HepG2 (cell line): ENCODE data around the gene PTHLH. TPM values are rescaled to one million over a fixed set of nuclear protein-coding genes. Genes with fewer than 3 reads are reported as not detected.

ENCODE experiments used
- ATAC-seq: fragments of 200-7000 bp; cut with Tn5 transposase; 3 replicates; pipeline ENCODE4 v1.9.1; 2020; ENCODE audit warnings: mild to moderate bottlenecking, moderate library complexity
- BruUV-seq: library from RNA; stranded (reverse); fragments of 400-500 nt; replicated peaks from 2 replicates; lab custom pipeline; 2021; lab: Mats Ljungman, UMichigan
- CTCF ChIA-PET: fragments of 300-600 bp; formaldehyde crosslinking; extraction: SDS; loops from one replicate; lab custom pipeline; 2021; ENCODE audit warnings: low total read pairs, inconsistent platforms, low intra/inter-chr PET ratio; lab: Yijun Ruan, JAX
- POLR2A ChIA-PET: fragments of 350-600 bp; sonication (Branson Sonifier 250); formaldehyde crosslinking; loops from one replicate; lab custom pipeline; 2020; ENCODE audit warnings: antibody characterized with exemption, inconsistent platforms; lab: Yijun Ruan, JAX
- DNase-seq: peaks from one replicate; pipeline ENCODE4 v3.0.0-alpha.2; 2015; ENCODE audit warnings: low spot score
- FAIRE-seq: peaks from 3 replicates; lab custom pipeline; 2011; peaks lifted over from hg19 to GRCh38; lab: Jason Lieb, UNC
- H2AFZ ChIP-seq: one replicate; pipeline ENCODE4 v1.6.1; 2011; ENCODE audit warnings: low read length, inconsistent platforms
- H3K27ac ChIP-seq: fragments of 300-600 bp; 3 replicates; pipeline ENCODE4 v1.8.0; 2011; ENCODE audit warnings: mixed run types, mild to moderate bottlenecking, mixed read lengths, low read length, inconsistent platforms; ENCODE audit not compliant: insufficient read depth; ENCODE audit errors: extremely low read length
- H3K27me3 ChIP-seq, 2 experiments: fragments of 200-600 bp in 1 of 2; 2 replicates in 1 of 2; 3 replicates in 1 of 2; pipeline versions ENCODE4 v1.6.0 to v1.8.0; 2011; ENCODE audit warnings: low read length in 2 of 2, mild to moderate bottlenecking in 2 of 2, moderate library complexity in 2 of 2, inconsistent platforms in 1 of 2; ENCODE audit not compliant: insufficient read depth in 2 of 2, control insufficient read depth in 1 of 2
- H3K36me3 ChIP-seq, 2 experiments: fragments of 200-600 bp in 1 of 2; replicated peaks in 1 of 2; 2 replicates in 1 of 2; 3 replicates in 1 of 2; pipeline versions ENCODE4 v1.5.1 to v1.8.0; 2011; ENCODE audit warnings: low read length in 2 of 2, inconsistent platforms in 1 of 2; ENCODE audit not compliant: insufficient read depth in 2 of 2, control insufficient read depth in 1 of 2
- H3K4me1 ChIP-seq: 2 replicates; pipeline ENCODE4 v1.5.1; 2012; ENCODE audit warnings: low read length, inconsistent platforms; ENCODE audit not compliant: insufficient read depth
- H3K4me2 ChIP-seq: 2 replicates; pipeline ENCODE4 v1.6.0; 2011; ENCODE audit warnings: low read depth, low read length, inconsistent platforms
- H3K4me3 ChIP-seq, 3 experiments: fragments of 200-600 bp in 1 of 3; sonication (generic), shearing (Covaris generic) in 1 of 3; replicated peaks in 1 of 3; 2 replicates each; pipeline ENCODE4 v1.5.1; 2011 to 2016; ENCODE audit warnings: low read length in 3 of 3, inconsistent platforms in 2 of 3, low read depth in 2 of 3, mild to moderate bottlenecking in 2 of 3, control low read depth in 1 of 3, mixed read lengths in 1 of 3; ENCODE audit not compliant: insufficient read depth in 1 of 3
- H3K79me2 ChIP-seq: one replicate; pipeline ENCODE4 v1.6.1; 2011; ENCODE audit warnings: low read length, inconsistent platforms; ENCODE audit not compliant: insufficient read depth
- H3K9ac ChIP-seq: 2 replicates; pipeline ENCODE4 v1.6.0; 2011; ENCODE audit warnings: mild to moderate bottlenecking, low read depth, low read length, inconsistent platforms; ENCODE audit not compliant: insufficient read depth
- H3K9me3 ChIP-seq: 2 replicates; pipeline ENCODE4 v1.5.1; 2012; ENCODE audit warnings: mild to moderate bottlenecking, low read length
- H4K20me1 ChIP-seq: 2 replicates; pipeline ENCODE4 v1.6.0; 2011; ENCODE audit warnings: inconsistent platforms, mild to moderate bottlenecking, low read length, moderate library complexity; ENCODE audit not compliant: insufficient read depth
- ADNP ChIP-seq: sonication (generic); formaldehyde crosslinking; IDR thresholded peaks from 2 replicates; pipeline ENCODE4 v1.4.0; 2020; ENCODE audit warnings: missing genetic modification reagents
- MAFF ChIP-seq: IDR thresholded peaks from 2 replicates; pipeline ENCODE4 v1.6.1; 2011; ENCODE audit warnings: low read depth, low read length, improper control_type of control experiment
- MAFK ChIP-seq, 2 experiments: IDR thresholded peaks in 1 of 2; conservative IDR thresholded peaks in 1 of 2; 2 replicates each; pipeline ENCODE4 v1.6.1; 2011; ENCODE audit warnings: improper control_type of control experiment in 2 of 2, low read length in 2 of 2
- SIX1 ChIP-seq: sonication (generic); formaldehyde crosslinking; IDR thresholded peaks from 2 replicates; pipeline ENCODE4 v1.4.0; 2020; ENCODE audit warnings: missing genetic modification reagents, borderline replicate concordance
- SNAI1 ChIP-seq: sonication (generic); formaldehyde crosslinking; IDR thresholded peaks from 2 replicates; pipeline ENCODE4 v1.5.0; 2020; ENCODE audit warnings: mild to moderate bottlenecking, missing genetic modification reagents, borderline replicate concordance
- ZFP1 ChIP-seq: IDR thresholded peaks from 2 replicates; pipeline ENCODE4 v1.6.1; 2016
- ZSCAN31 ChIP-seq: sonication (generic); formaldehyde crosslinking; IDR thresholded peaks from 2 replicates; pipeline ENCODE4 v1.5.0; 2020; ENCODE audit warnings: low read depth, mild to moderate bottlenecking, missing genetic modification reagents
- WGBS: methylation state at CpG from one replicate; pipeline ENCODE4 v1.1.6; 2017; ENCODE audit warnings: low lambda C conversion rate; 5-methylcytosine and 5-hydroxymethylcytosine counted together
- in situ Hi-C: cut with HindIII; loops from 2 replicates; pipeline ENCODE4 v1.10.0; 2017; ENCODE audit warnings: low pct_unique_long_range_greater_than_20kb; ENCODE audit not compliant: extremely low pct_ligation_motif_present
- intact Hi-C: fragments of 100-400 bp; cut with micrococcal nuclease; formaldehyde crosslinking; loops from one replicate; pipeline ENCODE4 v1.10.0; 2022; ENCODE audit not compliant: unreplicated experiment
- polyA plus RNA-seq, 8 experiments: library from polyadenylated mRNA; depleted of rRNA in 3 of 8; stranded (reverse) in 7 of 8; unstranded in 1 of 8; fragments of >200 nt; fragmentation: Illumina TruSeq in 4 of 8; extraction: Trizol in 4 of 8; gene quantifications; 2 replicates each; pipeline versions ENCODE4 v1.2.1 to v1.2.3, GENCODE V29; 2011 to 2016; ENCODE audit warnings: low read depth in 4 of 8, missing spikeins in 1 of 8, mixed read lengths in 1 of 8; ENCODE audit not compliant: insufficient read depth in 1 of 8
- total RNA-seq, 5 experiments: library from RNA; depleted of rRNA; stranded (reverse); fragments of >200 nt; fragmentation: Illumina TruSeq; extraction: Trizol; gene quantifications; 2 replicates each; pipeline ENCODE4 v1.2.3, GENCODE V29; 2016; ENCODE audit warnings: low read depth in 1 of 5
- TF ChIP-seq, protein P1 (sequence below): fragments of 450-650 bp; IDR thresholded peaks from 2 replicates; pipeline ENCODE4 v1.6.1; 2016
- TF ChIP-seq, protein P2 (sequence below): sonication (generic); formaldehyde crosslinking; IDR thresholded peaks from 2 replicates; pipeline ENCODE4 v1.5.0; 2020; ENCODE audit warnings: missing genetic modification reagents, mild to moderate bottlenecking, borderline replicate concordance

Gene PTHLH
- total and polyA plus RNA-seq, 2 of the 13 experiments (the other 11 are each of a cell fraction or from before 2014, with no cell fraction given): 0.22 TPM; not detected in 1

DNA sequence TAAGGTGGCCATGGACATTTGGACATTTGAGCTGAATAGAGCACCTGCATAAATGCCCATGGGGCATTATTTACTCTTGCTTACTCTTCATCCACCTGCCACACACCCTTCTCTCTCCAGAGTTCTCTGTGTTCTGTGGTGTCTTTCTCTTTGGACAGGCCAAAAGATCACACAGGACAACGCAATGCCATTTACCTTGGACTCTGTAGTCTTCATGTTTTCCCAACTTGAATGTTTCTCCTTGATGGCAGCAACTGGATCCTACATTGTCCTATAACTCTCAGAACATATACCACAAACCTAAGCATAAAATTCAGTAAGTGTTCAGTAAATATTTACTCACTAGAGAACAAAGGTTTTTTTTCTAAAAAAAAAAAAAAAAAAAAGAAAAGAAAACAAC, 41.7 kb upstream of the PTHLH start (continued):
- TF ChIP-seq SNAI1: no peak

DNA sequence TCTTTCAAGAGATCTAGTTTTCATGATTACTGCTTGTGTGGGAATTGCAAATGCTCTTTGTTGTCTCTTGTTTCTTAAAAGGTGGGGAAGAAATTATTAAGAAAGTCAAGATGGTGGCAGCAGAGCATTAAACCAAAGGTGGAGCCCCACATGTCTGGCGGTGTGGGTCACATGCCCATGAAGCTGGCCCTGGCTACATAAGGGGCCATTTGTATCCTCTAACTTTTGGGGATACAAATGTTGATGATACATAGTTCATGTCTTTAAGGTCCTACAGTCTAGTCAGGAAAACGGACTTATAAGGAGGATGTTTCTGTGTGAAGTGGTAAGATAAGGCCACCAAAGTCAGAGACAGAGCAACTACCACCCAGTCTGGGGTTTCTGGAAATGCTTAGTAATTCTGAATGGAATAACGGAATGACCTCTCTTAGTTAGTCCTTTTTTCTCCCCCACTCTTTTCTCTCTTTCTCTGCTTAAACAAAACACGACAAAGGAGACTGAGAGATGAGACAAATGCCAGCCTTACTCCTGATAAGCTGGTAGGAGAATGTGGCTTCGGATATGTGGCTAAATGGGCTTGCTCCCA, 39.9 kb upstream of the PTHLH start:
- Histone ChIP-seq H2AFZ (no peak overlapping the region), H3K27ac (no peak overlapping the region), H3K4me1 (peaks cover 7% of the 10 kb centered on the region; the same call in 1 of the 2 replicates), H3K27me3 (peaks cover 0 to 4% of the 10 kb centered on the region in 2 experiments; a peak in 1 of 5 replicates), H3K79me2 (no peaks in the 10 kb centered on the region), H3K4me2 (no peak overlapping the region), H3K9me3 (no peaks in the 10 kb centered on the region), H3K36me3 (no peaks in the 10 kb centered on the region), H3K4me3 (no peak overlapping the region), H4K20me1 (no peaks in the 10 kb centered on the region), H3K9ac (no peak overlapping the region)
- 5% methylated on average over 5 of the region's 5 CpGs for WGBS
- TF ChIP-seq ZSCAN31 (CRISPR knock-in tag): no peak
- TF ChIP-seq, protein P1, sequence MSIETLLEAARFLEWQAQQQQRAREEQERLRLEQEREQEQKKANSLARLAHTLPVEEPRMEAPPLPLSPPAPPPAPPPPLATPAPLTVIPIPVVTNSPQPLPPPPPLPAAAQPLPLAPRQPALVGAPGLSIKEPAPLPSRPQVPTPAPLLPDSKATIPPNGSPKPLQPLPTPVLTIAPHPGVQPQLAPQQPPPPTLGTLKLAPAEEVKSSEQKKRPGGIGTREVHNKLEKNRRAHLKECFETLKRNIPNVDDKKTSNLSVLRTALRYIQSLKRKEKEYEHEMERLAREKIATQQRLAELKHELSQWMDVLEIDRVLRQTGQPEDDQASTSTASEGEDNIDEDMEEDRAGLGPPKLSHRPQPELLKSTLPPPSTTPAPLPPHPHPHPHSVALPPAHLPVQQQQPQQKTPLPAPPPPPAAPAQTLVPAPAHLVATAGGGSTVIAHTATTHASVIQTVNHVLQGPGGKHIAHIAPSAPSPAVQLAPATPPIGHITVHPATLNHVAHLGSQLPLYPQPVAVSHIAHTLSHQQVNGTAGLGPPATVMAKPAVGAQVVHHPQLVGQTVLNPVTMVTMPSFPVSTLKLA: peak; percentile 65; the same call in 1 of the 2 replicates
- POLR2A ChIA-PET: no interaction called here
- no TSS peak for BruUV-seq
- ATAC-seq (no peak), FAIRE-seq (no peak), DNase-seq (no peak)
- CTCF ChIA-PET: no interaction called here
- intact Hi-C loops: no loop called here
- in situ Hi-C loops: no loop called here

DNA sequence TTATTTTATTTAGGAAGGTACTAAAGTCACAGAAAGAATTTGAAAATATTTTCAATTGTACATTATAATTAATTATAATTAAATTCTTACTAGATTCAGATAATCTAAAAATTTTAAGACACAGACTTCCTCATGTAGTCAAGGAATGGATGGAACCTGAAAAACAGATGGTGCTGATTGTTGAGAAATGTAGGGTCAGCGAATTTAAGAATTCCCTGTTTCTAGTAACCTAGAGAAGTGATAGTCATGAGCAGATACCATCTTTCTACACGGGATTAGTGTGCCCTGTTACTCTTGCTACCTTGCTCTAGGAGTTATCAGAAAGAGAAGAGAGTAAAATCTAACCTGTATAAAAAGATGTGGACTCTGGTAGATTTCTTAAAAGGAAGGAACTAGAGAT, 37.5 kb upstream of the PTHLH start:
- in situ Hi-C loops (no loop called here), intact Hi-C loops (no loop called here)
- Histone ChIP-seq H3K4me3 (no peak overlapping the region), H3K36me3 (no peaks in the 10 kb centered on the region), H2AFZ (no peak overlapping the region), H3K79me2 (no peaks in the 10 kb centered on the region), H4K20me1 (no peaks in the 10 kb centered on the region), H3K27me3 (peaks cover 0 to 4% of the 10 kb centered on the region in 2 experiments; a peak in 1 of 5 replicates), H3K4me2 (no peak overlapping the region), H3K9me3 (no peaks in the 10 kb centered on the region), H3K27ac (no peak overlapping the region), H3K9ac (no peak overlapping the region), H3K4me1 (peaks cover 7% of the 10 kb centered on the region; the same call in 1 of the 2 replicates)
- ChIA-PET POLR2A (no interaction called here), CTCF (no interaction called here)
- no TSS peak for BruUV-seq
- WGBS: 3% methylated on average over 2 of the region's 2 CpGs
- ATAC-seq: no peak
- no peak for FAIRE-seq
- TF ChIP-seq SIX1 (CRISPR knock-in tag) (no peak), ADNP (CRISPR knock-in tag) (no peak), MAFK (conservative IDR thresholded peaks at IDR 0.05 in 1 of 2, IDR thresholded peaks at IDR 0.05 in 1 of 2; ENCODE audit: low read length in 2 of 2) (peak in 1 of 2 experiments; percentile 70; a peak in 2 of 4 replicates), MAFF (peak; percentile 38; the same call in 1 of the 2 replicates), ZFP1 (CRISPR knock-in tag) (no peak)
- TF ChIP-seq, protein P2, sequence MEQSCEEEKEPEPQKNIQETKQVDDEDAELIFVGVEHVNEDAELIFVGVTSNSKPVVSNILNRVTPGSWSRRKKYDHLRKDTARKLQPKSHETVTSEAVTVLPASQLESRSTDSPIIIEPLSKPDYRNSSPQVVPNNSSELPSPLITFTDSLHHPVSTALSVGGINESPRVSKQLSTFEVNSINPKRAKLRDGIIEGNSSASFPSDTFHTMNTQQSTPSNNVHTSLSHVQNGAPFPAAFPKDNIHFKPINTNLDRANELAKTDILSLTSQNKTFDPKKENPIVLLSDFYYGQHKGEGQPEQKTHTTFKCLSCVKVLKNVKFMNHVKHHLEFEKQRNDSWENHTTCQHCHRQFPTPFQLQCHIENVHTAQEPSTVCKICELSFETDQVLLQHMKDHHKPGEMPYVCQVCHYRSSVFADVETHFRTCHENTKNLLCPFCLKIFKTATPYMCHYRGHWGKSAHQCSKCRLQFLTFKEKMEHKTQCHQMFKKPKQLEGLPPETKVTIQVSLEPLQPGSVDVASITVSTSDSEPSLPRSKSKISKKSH (CRISPR knock-in tag): no peak
- DNase-seq: no peak
